Loucy (cell line): ENCODE results near the gene URGCP.

Experiments used
- H2AFZ ChIP-seq: fragments of 200-600 bp; sonication (generic); 2 replicates; pipeline ENCODE4 v1.6.0; 2016; ENCODE audit warnings: antibody characterized with exemption, mild to moderate bottlenecking, low read length, moderate library complexity
- H3F3A ChIP-seq: fragments of 200-600 bp; 2 replicates; pipeline ENCODE4 v1.6.0; 2016; ENCODE audit warnings: antibody characterized with exemption, low read depth, mild to moderate bottlenecking
- H3K27me3 ChIP-seq: fragments of 200-600 bp; sonication (generic); 2 replicates; pipeline ENCODE4 v1.6.1; 2014; ENCODE audit warnings: low read length, mild to moderate bottlenecking; ENCODE audit not compliant: insufficient read depth, poor library complexity, severe bottlenecking
- H3K36me3 ChIP-seq: fragments of 200-600 bp; sonication (generic); 2 replicates; pipeline ENCODE4 v1.6.1; 2016; ENCODE audit warnings: low read length; ENCODE audit not compliant: insufficient read depth
- H3K4me1 ChIP-seq: fragments of 200-600 bp; sonication (generic); 2 replicates; pipeline ENCODE4 v1.5.1; 2014; ENCODE audit warnings: low read length, mild to moderate bottlenecking; ENCODE audit not compliant: insufficient read depth, poor library complexity, severe bottlenecking
- H3K4me2 ChIP-seq: fragments of 200-600 bp; sonication (generic); 2 replicates; pipeline ENCODE4 v1.6.0; 2014; ENCODE audit warnings: antibody characterized with exemption, low read length, low read depth, mild to moderate bottlenecking; ENCODE audit not compliant: poor library complexity, severe bottlenecking
- H3K4me3 ChIP-seq: fragments of 200-600 bp; sonication (generic); 2 replicates; pipeline ENCODE4 v1.5.1; 2014; ENCODE audit warnings: low read length, mild to moderate bottlenecking, mixed read lengths; ENCODE audit not compliant: poor library complexity, severe bottlenecking
- H3K79me2 ChIP-seq: fragments of 200-600 bp; sonication (generic); 2 replicates; pipeline ENCODE4 v1.6.1; 2014; ENCODE audit warnings: low read length; ENCODE audit not compliant: insufficient read depth
- H3K9ac ChIP-seq: fragments of 200-600 bp; sonication (generic); 2 replicates; pipeline ENCODE4 v1.6.0; 2014; ENCODE audit warnings: mild to moderate bottlenecking, low read depth, low read length, moderate library complexity; ENCODE audit not compliant: poor library complexity, severe bottlenecking
- H3K9me2 ChIP-seq: fragments of 200-600 bp; sonication (generic); replicated peaks from 2 replicates; pipeline ENCODE4 v1.6.1; 2016; ENCODE audit warnings: low read depth, low read length, mixed read lengths
- H3K9me3 ChIP-seq: fragments of 200-600 bp; sonication (generic); 2 replicates; pipeline ENCODE4 v1.6.1; 2014; ENCODE audit warnings: mild to moderate bottlenecking, antibody characterized with exemption, low read length, low read depth; ENCODE audit not compliant: insufficient read depth
- H4K20me1 ChIP-seq: fragments of 200-600 bp; sonication (generic); 2 replicates; pipeline ENCODE4 v1.6.0; 2014; ENCODE audit warnings: antibody characterized with exemption, low read length, mild to moderate bottlenecking; ENCODE audit not compliant: insufficient read depth, poor library complexity, severe bottlenecking
- EZH2phosphoT487 ChIP-seq: fragments of 200-600 bp; IDR thresholded peaks from 2 replicates; pipeline ENCODE4 v1.6.1; 2018; ENCODE audit warnings: antibody characterized with exemption, mild to moderate bottlenecking, moderate library complexity, borderline replicate concordance
- TF ChIP-seq, protein P1 (sequence below): fragments of 200-600 bp; sonication (generic); conservative IDR thresholded peaks from 2 replicates; pipeline ENCODE4 v1.5.1; 2014; ENCODE audit warnings: mild to moderate bottlenecking, antibody characterized with exemption, low read length

The URGCP gene

GRCh38 chr7:43884617-43885016 is 21.8 kb downstream of the URGCP start:
- no peaks in the 10 kb centered on the region for H3K9me2 ChIP-seq
- H3K79me2 ChIP-seq, result no peaks in the 10 kb centered on the region
- TF ChIP-seq, protein P1, sequence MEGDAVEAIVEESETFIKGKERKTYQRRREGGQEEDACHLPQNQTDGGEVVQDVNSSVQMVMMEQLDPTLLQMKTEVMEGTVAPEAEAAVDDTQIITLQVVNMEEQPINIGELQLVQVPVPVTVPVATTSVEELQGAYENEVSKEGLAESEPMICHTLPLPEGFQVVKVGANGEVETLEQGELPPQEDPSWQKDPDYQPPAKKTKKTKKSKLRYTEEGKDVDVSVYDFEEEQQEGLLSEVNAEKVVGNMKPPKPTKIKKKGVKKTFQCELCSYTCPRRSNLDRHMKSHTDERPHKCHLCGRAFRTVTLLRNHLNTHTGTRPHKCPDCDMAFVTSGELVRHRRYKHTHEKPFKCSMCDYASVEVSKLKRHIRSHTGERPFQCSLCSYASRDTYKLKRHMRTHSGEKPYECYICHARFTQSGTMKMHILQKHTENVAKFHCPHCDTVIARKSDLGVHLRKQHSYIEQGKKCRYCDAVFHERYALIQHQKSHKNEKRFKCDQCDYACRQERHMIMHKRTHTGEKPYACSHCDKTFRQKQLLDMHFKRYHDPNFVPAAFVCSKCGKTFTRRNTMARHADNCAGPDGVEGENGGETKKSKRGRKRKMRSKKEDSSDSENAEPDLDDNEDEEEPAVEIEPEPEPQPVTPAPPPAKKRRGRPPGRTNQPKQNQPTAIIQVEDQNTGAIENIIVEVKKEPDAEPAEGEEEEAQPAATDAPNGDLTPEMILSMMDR, result no peak
- TF ChIP-seq EZH2phosphoT487, result no peak
- no peak overlapping the region for H2AFZ ChIP-seq
- H3K4me2 ChIP-seq, result no peak overlapping the region
- H3K9me3 ChIP-seq, result no peaks in the 10 kb centered on the region
- no peaks in the 10 kb centered on the region for H3F3A ChIP-seq
- H3K9ac ChIP-seq, result no peak overlapping the region
- H4K20me1 ChIP-seq, result peaks cover 4% of the 10 kb centered on the region
- H3K4me3 ChIP-seq, result no peak overlapping the region
- H3K4me1 ChIP-seq, result no peaks in the 10 kb centered on the region
- no peaks in the 10 kb centered on the region for H3K27me3 ChIP-seq
- H3K36me3 ChIP-seq, result peaks cover 53% of the 10 kb centered on the region

DNA sequence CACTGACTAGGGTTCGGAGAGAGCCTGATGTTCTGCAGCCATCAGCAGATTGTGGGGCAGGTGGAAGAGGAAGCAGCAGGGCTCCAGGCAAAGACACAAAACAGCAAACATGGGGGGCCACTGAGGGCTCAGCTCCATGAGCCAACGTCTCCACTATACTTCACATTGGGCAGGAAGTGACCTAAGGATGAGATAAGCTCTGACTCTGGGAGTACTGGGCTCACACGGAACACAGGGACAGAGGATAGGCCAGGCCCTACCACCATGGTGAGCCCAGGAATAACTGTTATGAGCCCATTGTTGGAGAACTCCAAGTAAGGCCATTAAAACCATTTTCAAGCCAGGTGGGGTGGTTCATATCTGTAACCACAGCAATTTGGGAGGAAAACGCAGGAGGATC is 22.2 kb downstream of the URGCP start:
- Histone ChIP-seq H2AFZ (no peak overlapping the region), H3K4me3 (no peak overlapping the region), H3K36me3 (peaks cover 56% of the 10 kb centered on the region), H3K4me1 (no peaks in the 10 kb centered on the region), H3K79me2 (no peaks in the 10 kb centered on the region), H4K20me1 (peaks cover 4% of the 10 kb centered on the region), H3K9me2 (no peaks in the 10 kb centered on the region), H3K4me2 (no peak overlapping the region), H3K27me3 (no peaks in the 10 kb centered on the region), H3K9me3 (no peaks in the 10 kb centered on the region), H3F3A (no peaks in the 10 kb centered on the region), H3K9ac (no peak overlapping the region)
- TF ChIP-seq, protein P1, result no peak
- TF ChIP-seq EZH2phosphoT487, result no peak

DNA sequence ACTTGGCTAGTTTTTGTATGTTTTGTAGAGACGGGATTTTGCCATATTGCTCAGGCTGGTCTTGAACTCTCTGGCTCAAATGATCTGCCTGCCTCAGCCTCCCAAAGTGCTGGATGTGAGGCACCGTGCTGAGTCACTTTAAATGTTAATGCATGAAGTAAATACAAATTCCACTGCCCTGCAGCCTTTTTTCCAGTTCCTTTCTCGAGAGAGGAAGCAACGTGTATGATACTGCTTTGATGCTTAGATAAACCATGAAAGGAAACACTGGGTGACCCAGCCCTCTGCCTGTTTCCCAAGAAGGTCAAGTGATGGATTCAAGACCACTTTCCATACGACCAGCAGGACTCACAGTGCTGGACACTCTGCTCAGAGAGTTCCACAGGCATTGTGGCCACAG is 25.8 kb downstream of the URGCP start:
- peaks cover 79% of the 10 kb centered on the region for H3K36me3 ChIP-seq
- H3K4me1 ChIP-seq, result no peaks in the 10 kb centered on the region
- H3K79me2 ChIP-seq, result no peaks in the 10 kb centered on the region
- H4K20me1 ChIP-seq, result no peaks in the 10 kb centered on the region
- no peak overlapping the region for H2AFZ ChIP-seq
- H3K4me2 ChIP-seq, result no peak overlapping the region
- no peaks in the 10 kb centered on the region for H3F3A ChIP-seq
- H3K27me3 ChIP-seq, result no peaks in the 10 kb centered on the region
- no peaks in the 10 kb centered on the region for H3K9me3 ChIP-seq
- TF ChIP-seq, protein P1, result no peak
- no peak overlapping the region for H3K4me3 ChIP-seq
- H3K9ac ChIP-seq, result no peak overlapping the region
- no peaks in the 10 kb centered on the region for H3K9me2 ChIP-seq
